ENCODE measurements around the gene TOX4.
"Not testable (repeated sequence)": the region's sequence is repeated elsewhere in the genome, so short reads cannot be mapped to it uniquely, and the experiment has no call there.

The TOX4 gene

GRCh38 chr14:21529515-21529914, 52.5 kb downstream of the TOX4 start:
- Histone ChIP-seq H3K4me3 (no peak overlapping the region), H3K36me3 (replicated peaks) (peaks cover 3% of the 10 kb centered on the region; the same call in 1 of the 2 replicates), H3K27me3 (ENCODE audit: low read depth) (no peaks in the 10 kb centered on the region), H3K4me1 (peaks cover 25% of the 10 kb centered on the region), H3K9me3 (no peaks in the 10 kb centered on the region)
- in situ Hi-C loops (cut with MboI; ENCODE audit: low sequenced_read_pairs), result no loop called here
- DNase-seq (ENCODE audit: low spot score in 2 of 2), result no peak

DNA sequence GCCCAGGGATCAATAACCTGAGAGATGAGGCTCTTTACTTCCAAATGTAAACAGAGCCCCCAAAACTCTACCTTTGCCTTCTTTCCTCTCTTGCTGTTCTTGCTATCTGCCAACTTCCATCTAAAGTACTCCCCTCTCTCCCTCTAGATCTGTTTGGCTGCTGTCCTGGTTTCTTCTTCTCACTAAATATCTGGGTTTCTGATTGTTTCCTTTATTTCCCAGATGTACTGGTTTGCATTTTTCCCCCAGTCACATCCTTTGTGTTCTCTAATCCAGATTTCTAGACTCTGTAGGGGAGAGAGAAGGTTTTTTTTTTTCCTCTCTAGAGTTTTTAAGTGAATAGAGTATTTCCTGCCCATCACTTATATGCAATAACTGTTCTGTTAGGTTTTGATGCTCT, 56.3 kb downstream of the TOX4 start:
- no peaks in the 10 kb centered on the region for H3K27me3 ChIP-seq (ENCODE audit: low read depth)
- in situ Hi-C loops (cut with MboI; ENCODE audit: low sequenced_read_pairs), result no loop called here
- no peaks in the 10 kb centered on the region for H3K36me3 ChIP-seq (replicated peaks)
- DNase-seq (ENCODE audit: low spot score in 2 of 2), result no peak
- H3K4me1 ChIP-seq, result peaks cover 27% of the 10 kb centered on the region
- H3K9me3 ChIP-seq, result no peaks in the 10 kb centered on the region
- H3K4me3 ChIP-seq, result no peak overlapping the region

DNA sequence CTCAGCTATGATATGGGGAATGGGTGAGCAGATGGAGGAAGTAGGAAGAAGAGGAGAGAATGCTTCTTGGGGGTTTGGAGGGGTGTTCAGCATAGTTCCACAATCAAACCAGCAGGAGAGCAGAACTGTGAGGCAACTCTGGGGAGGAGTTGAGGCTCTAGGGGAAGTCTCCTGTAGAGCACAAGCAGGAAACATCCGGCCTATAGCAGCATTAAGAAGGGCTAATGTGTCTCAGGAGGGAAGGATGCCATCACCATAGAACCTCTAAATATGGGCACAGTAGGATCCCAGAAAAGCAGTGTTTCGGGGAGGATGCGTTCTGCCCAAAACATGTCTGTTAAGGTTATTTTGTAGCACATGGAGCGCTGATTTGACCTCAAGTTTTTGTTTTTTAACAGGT, 57.6 kb downstream of the TOX4 start:
- no peak for DNase-seq (ENCODE audit: low spot score in 2 of 2)
- no peak overlapping the region for H3K4me3 ChIP-seq
- in situ Hi-C loops (cut with MboI; ENCODE audit: low sequenced_read_pairs), result no loop called here
- H3K27me3 ChIP-seq (ENCODE audit: low read depth), result no peaks in the 10 kb centered on the region
- H3K9me3 ChIP-seq, result no peaks in the 10 kb centered on the region
- peaks cover 33% of the 10 kb centered on the region for H3K4me1 ChIP-seq
- H3K36me3 ChIP-seq (replicated peaks), result no peaks in the 10 kb centered on the region

DNA sequence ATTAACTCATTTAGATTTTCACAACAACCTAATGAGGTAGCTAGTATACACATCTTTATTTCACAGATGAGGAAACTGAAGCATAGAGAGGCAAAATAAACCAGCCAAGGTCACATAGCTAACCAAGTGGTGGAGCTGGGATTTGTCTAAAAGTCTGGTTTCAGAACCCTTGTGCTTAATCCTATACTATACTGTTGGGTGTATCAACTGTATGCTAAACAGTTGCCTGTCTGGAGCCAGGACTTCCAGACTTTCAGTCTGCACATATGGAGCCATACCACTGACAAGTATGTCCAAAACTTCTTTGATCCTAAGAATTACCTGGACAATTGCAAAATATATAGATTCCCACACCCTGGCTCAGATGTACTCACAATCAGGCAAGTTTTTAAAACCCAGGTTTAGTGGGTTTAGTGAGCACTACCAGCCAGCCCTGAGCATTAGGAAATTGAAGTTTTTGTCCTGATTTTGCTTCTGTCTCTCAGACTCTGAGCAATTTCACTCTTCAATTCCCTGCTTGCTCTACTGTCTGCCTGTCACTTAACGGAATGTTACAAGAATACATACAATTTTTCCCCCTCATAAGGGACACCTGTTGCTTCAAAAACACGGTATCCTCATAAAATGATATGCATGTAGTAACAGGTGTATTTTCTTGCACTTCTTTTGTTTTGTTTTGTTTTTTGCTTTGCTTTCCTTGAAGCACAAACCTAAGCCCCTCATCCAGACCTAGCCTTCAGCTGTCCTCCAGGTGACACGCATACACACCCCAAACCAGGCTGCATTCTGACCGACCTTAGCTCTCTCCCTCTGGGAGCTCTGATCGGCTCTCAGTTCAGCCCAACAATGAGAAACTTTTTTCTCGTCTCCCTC, 58.8 kb downstream of the TOX4 start:
- H3K27me3 ChIP-seq (ENCODE audit: low read depth), result no peaks in the 10 kb centered on the region
- in situ Hi-C loops (cut with MboI; ENCODE audit: low sequenced_read_pairs), result no loop called here

GRCh38 chr14:21536418-21537089, 59.6 kb downstream of the TOX4 start:
- Histone ChIP-seq H3K4me3 (peak overlapping the region; percentile 37), H3K9me3 (no peaks in the 10 kb centered on the region), H3K36me3 (replicated peaks) (no peaks in the 10 kb centered on the region), H3K4me1 (peaks cover 37% of the 10 kb centered on the region), H3K27me3 (ENCODE audit: low read depth) (no peaks in the 10 kb centered on the region)
- in situ Hi-C loops (cut with MboI; ENCODE audit: low sequenced_read_pairs), result no loop called here
- peak; percentile 37 to 52 for DNase-seq (ENCODE audit: low spot score in 2 of 2)

More for the DNA sequence above, 58.8 kb downstream of the TOX4 start:
- Histone ChIP-seq H3K4me1 (peaks cover 37% of the 10 kb centered on the region), H3K9me3 (no peaks in the 10 kb centered on the region), H3K36me3 (replicated peaks) (no peaks in the 10 kb centered on the region), H3K4me3 (peak overlapping the region; percentile 37)
- DNase-seq (ENCODE audit: low spot score in 2 of 2), result no peak

DNA sequence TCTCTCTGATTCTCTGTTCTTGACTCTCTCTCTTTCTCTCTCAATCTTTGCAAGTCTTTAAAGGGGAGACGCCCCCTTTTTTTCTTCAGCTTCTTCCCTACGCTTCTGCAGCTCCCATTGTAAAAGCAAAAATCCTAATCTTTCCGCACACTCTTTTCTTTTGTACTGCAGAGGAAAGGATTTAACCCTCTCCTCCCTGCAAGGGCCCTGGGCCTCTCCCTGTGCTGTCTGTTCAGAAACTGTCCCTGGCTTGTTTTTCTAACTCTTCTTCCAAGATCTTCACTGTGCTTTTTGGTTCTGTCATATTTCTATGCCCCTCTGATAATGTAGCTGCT, 60.1 kb downstream of the TOX4 start:
- H3K9me3 ChIP-seq, result no peaks in the 10 kb centered on the region
- peak; percentile 66 to 93 for DNase-seq (ENCODE audit: low spot score in 2 of 2)
- peaks cover 37% of the 10 kb centered on the region for H3K4me1 ChIP-seq
- H3K36me3 ChIP-seq (replicated peaks), result no peaks in the 10 kb centered on the region
- H3K4me3 ChIP-seq, result peak overlapping the region; percentile 37
- H3K27me3 ChIP-seq (ENCODE audit: low read depth), result no peaks in the 10 kb centered on the region
- in situ Hi-C loops (cut with MboI; ENCODE audit: low sequenced_read_pairs), result no loop called here

GRCh38 chr14:21539189-21539940, 62.4 kb downstream of the TOX4 start:
- H3K27me3 ChIP-seq (ENCODE audit: low read depth), result no peaks in the 10 kb centered on the region
- H3K36me3 ChIP-seq (replicated peaks), result no peaks in the 10 kb centered on the region
- peak; percentile 28 to 76 for DNase-seq (ENCODE audit: low spot score in 2 of 2)
- no peaks in the 10 kb centered on the region for H3K9me3 ChIP-seq
- peaks cover 35% of the 10 kb centered on the region for H3K4me1 ChIP-seq
- H3K4me3 ChIP-seq, result no peak overlapping the region
- in situ Hi-C loops (cut with MboI; ENCODE audit: low sequenced_read_pairs), result no loop called here

DNA sequence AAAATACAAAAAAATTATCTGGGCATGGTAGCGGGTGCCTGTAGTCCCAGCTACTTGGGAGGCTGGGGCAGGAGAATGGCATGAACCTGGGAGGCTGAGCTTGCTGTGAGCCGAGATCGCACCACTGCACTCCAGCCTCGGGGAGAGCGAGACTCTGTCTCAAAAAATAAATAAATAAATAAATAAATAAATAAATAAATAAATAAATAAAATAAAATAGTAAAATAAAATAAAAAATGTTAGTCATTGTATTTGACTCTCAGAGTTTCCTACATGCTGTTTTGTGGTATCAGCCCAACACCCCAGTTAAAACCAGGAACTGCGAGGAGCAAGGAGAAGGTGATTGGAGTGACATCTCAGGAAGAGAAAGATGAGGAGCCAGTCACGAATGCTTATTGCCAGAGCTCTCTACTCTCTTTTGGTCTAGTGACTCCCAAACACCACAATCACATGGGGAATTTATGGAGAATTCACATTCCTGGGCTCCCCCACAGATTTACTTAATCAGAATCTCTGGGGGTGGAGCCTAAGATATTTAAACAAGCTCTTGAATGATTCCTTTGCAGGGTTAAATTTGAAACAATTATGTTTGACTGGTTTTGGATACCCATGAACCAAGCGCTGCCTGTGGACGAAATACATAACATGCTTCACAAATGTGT, 64.5 kb downstream of the TOX4 start:
- Histone ChIP-seq H3K4me3 (no peak overlapping the region), H3K4me1 (peaks cover 24% of the 10 kb centered on the region), H3K9me3 (no peaks in the 10 kb centered on the region), H3K36me3 (replicated peaks) (no peaks in the 10 kb centered on the region), H3K27me3 (ENCODE audit: low read depth) (no peaks in the 10 kb centered on the region)
- in situ Hi-C loops (cut with MboI; ENCODE audit: low sequenced_read_pairs), result no loop called here
- DNase-seq (ENCODE audit: low spot score in 2 of 2), result no peak

DNA sequence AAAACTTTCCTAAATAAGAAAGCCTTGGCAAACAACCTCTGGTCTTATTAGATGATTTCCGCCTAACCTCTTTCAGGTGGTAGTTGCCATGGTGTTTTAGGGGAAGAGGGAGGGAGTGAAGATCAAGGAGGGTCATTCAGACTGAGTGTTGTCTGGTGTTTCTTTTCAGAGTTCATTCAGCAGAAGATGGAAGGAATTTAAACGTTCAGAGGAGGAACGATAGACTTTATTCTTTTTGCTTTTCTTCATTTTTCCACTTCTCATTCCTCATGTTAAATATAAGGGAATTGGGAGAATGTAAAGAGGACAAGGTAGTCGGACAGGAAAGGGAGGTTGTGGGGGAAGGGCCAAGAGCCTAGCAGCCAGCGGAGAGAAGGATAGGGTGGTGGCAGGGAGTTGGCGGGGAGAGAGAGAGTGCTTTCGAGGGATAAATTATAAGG, 66.5 kb downstream of the TOX4 start:
- Histone ChIP-seq H3K4me3 (no peak overlapping the region), H3K9me3 (peaks cover 3% of the 10 kb centered on the region; the same call in 1 of the 2 replicates), H3K27me3 (ENCODE audit: low read depth) (no peaks in the 10 kb centered on the region), H3K36me3 (replicated peaks) (no peaks in the 10 kb centered on the region), H3K4me1 (peaks cover 14% of the 10 kb centered on the region)
- in situ Hi-C loops (cut with MboI; ENCODE audit: low sequenced_read_pairs), result no loop called here
- no peak for DNase-seq (ENCODE audit: low spot score in 2 of 2)

GRCh38 chr14:21543963-21544362, 67.0 kb downstream of the TOX4 start:
- H3K4me3 ChIP-seq, result no peak overlapping the region
- DNase-seq (ENCODE audit: low spot score in 2 of 2), result no peak
- in situ Hi-C loops (cut with MboI; ENCODE audit: low sequenced_read_pairs), result no loop called here
- no peaks in the 10 kb centered on the region for H3K36me3 ChIP-seq (replicated peaks)
- H3K27me3 ChIP-seq (ENCODE audit: low read depth), result no peaks in the 10 kb centered on the region
- peaks cover 3% of the 10 kb centered on the region; the same call in 1 of the 2 replicates for H3K9me3 ChIP-seq
- peaks cover 10% of the 10 kb centered on the region for H3K4me1 ChIP-seq

- H3K36me3 ChIP-seq (replicated peaks); H3K4me1 ChIP-seq; H3K4me3 ChIP-seq; in situ Hi-C loops (cut with MboI; ENCODE audit: low sequenced_read_pairs); DNase-seq (ENCODE audit: low spot score in 2 of 2); H3K27me3 ChIP-seq (ENCODE audit: low read depth); H3K9me3 ChIP-seq: not testable (repeated sequence)
These were observed 67.6 kb downstream of the TOX4 start for GRCh38 chr14:21544588-21544987.

Data from HAP-1 (cell line).